PC-9 (cell line): ENCODE measurements around the gene METTL5. TPM values are rescaled to one million over a fixed set of nuclear protein-coding genes. Genes with fewer than 3 reads are reported as not detected.

Experiments
- BruUV-seq: library from RNA; stranded (reverse); fragments of 400-500 nt; replicated peaks from 2 replicates; lab custom pipeline; 2021; lab: Mats Ljungman, UMichigan
- CTCF ChIA-PET: fragments of 300-600 bp; sonication (Branson Sonifier 250); formaldehyde crosslinking; loops from one replicate; lab custom pipeline; 2022; ENCODE audit warnings: antibody characterized with exemption; lab: Charles Lee
- POLR2A ChIA-PET: fragments of 300-600 bp; sonication (Branson Sonifier 250); formaldehyde crosslinking; loops from one replicate; lab custom pipeline; 2022; ENCODE audit warnings: antibody characterized with exemption; ENCODE audit not compliant: unreplicated experiment; lab: Charles Lee
- DNase-seq, 2 experiments: peaks; one replicate each; pipeline versions ENCODE4 v3.0.0 to v3.0.0-alpha.2; 2015 to 2022; ENCODE audit warnings: mixed read lengths in 1 of 2
- H2AFZ ChIP-seq: fragments of 200-600 bp; sonication (generic); 2 replicates; pipeline ENCODE4 v1.8.1; 2017; ENCODE audit warnings: antibody characterized with exemption
- H3F3A ChIP-seq: fragments of 200-600 bp; sonication (generic); 2 replicates; pipeline ENCODE4 v1.8.1; 2017; ENCODE audit warnings: antibody characterized with exemption, mild to moderate bottlenecking, low read depth; ENCODE audit not compliant: insufficient read depth
- H3K27ac ChIP-seq: fragments of 200-600 bp; sonication (generic); 2 replicates; pipeline ENCODE4 v1.6.1; 2016; ENCODE audit warnings: mixed run types
- H3K27me3 ChIP-seq: fragments of 200-600 bp; sonication (generic); 2 replicates; pipeline ENCODE4 v1.6.1; 2016; ENCODE audit warnings: low read depth, mixed run types; ENCODE audit not compliant: insufficient read depth
- H3K36me3 ChIP-seq: fragments of 200-600 bp; sonication (generic); 2 replicates; pipeline ENCODE4 v1.6.1; 2016; ENCODE audit warnings: low read depth, mixed run types
- H3K4me1 ChIP-seq: fragments of 200-600 bp; sonication (generic); replicated peaks from 2 replicates; pipeline ENCODE4 v1.6.1; 2016; ENCODE audit warnings: mixed run types; ENCODE audit not compliant: insufficient read depth
- H3K4me2 ChIP-seq: fragments of 200-600 bp; sonication (generic); 2 replicates; pipeline ENCODE4 v1.6.1; 2017; ENCODE audit warnings: mixed run types
- H3K4me3 ChIP-seq: fragments of 200-600 bp; sonication (generic); 2 replicates; pipeline ENCODE4 v1.6.1; 2016; ENCODE audit warnings: mixed run types
- H3K79me2 ChIP-seq: fragments of 200-600 bp; sonication (generic); 2 replicates; pipeline ENCODE4 v1.6.1; 2017; ENCODE audit warnings: low read depth, mixed run types
- H3K9me2 ChIP-seq: fragments of 200-600 bp; sonication (generic); 2 replicates; pipeline ENCODE4 v1.8.1; 2017; ENCODE audit warnings: mild to moderate bottlenecking; ENCODE audit not compliant: insufficient read depth
- H3K9me3 ChIP-seq: fragments of 200-600 bp; sonication (generic); 2 replicates; pipeline ENCODE4 v1.8.1; 2016; ENCODE audit warnings: low read depth; ENCODE audit not compliant: insufficient read depth
- H4K20me1 ChIP-seq: fragments of 200-600 bp; sonication (generic); 2 replicates; pipeline ENCODE4 v1.8.1; 2017; ENCODE audit not compliant: insufficient read depth
- CTCF ChIP-seq: fragments of 200-600 bp; sonication (generic); conservative IDR thresholded peaks from 2 replicates; pipeline ENCODE4 v1.6.1; 2017; ENCODE audit warnings: mixed run types, antibody characterized with exemption, mild to moderate bottlenecking, moderate library complexity
- EZH2 ChIP-seq: fragments of 200-600 bp; sonication (generic); IDR thresholded peaks from 2 replicates; pipeline ENCODE4 v1.8.0; 2017; ENCODE audit warnings: antibody characterized with exemption, low read depth
- intact Hi-C: fragments of 100-400 bp; cut with micrococcal nuclease; formaldehyde crosslinking; loops from one replicate; pipeline ENCODE4 v1.10.0; 2022; ENCODE audit not compliant: unreplicated experiment
- total RNA-seq: library from RNA; stranded (reverse); gene quantifications from 2 replicates; pipeline ENCODE4 v1.2.3, GENCODE V29; 2021

The METTL5 gene
- total RNA-seq, 1 experiment from 2014 or later, result 51.1 TPM

- peak; percentile 11 to 40 for DNase-seq
- Histone ChIP-seq H3F3A (no peaks in the 10 kb centered on the region), H2AFZ (peak overlapping the region; percentile 60; the same call in 1 of the 2 replicates), H3K36me3 (no peaks in the 10 kb centered on the region), H3K79me2 (peaks cover 60% of the 10 kb centered on the region), H3K4me3 (peak overlapping the region; percentile 64), H3K4me2 (peak overlapping the region; percentile 90), H4K20me1 (peaks cover 11% of the 10 kb centered on the region), H3K27me3 (no peaks in the 10 kb centered on the region), H3K4me1 (peaks cover 10% of the 10 kb centered on the region; the same call in 1 of the 2 replicates), H3K9me2 (no peaks in the 10 kb centered on the region), H3K9me3 (no peaks in the 10 kb centered on the region), H3K27ac (no peak overlapping the region)
- TF ChIP-seq CTCF (no peak), EZH2 (no peak)
- intact Hi-C loops, result no loop called here
- CTCF ChIA-PET, result no interaction called here
- BruUV-seq, result no TSS peak
- POLR2A ChIA-PET, result interaction anchor here (0.5 to 0.7 kb wide), 3 partner anchors 19 to 665 kb away, joined by 3 to 7 read pairs (median 4); no protein-coding TSS in a partner anchor
These were observed 3.6 kb upstream of the METTL5 start for GRCh38 chr2:169828141-169828811.

GRCh38 chr2:169827272-169828140 is 2.8 kb upstream of the METTL5 start, which contains the start of gene UBR3:
Gene UBR3 (plus strand): TSS chr2:169827454. CDS start chr2:169827508, 54 bp downstream.
- Histone ChIP-seq H3K9me3 (no peaks in the 10 kb centered on the region), H3K27me3 (no peaks in the 10 kb centered on the region), H3K4me1 (peaks cover 17% of the 10 kb centered on the region; the same call in 1 of the 2 replicates), H3F3A (no peaks in the 10 kb centered on the region), H3K36me3 (no peaks in the 10 kb centered on the region), H4K20me1 (peaks cover 11% of the 10 kb centered on the region), H3K79me2 (peaks cover 61% of the 10 kb centered on the region), H3K4me2 (peak within 1 kb of the TSS; percentile 90), H3K9me2 (no peaks in the 10 kb centered on the region), H3K27ac (no peak within 1 kb of the TSS), H2AFZ (peak within 1 kb of the TSS; percentile 60; the same call in 1 of the 2 replicates), H3K4me3 (peak within 1 kb of the TSS; percentile 64)
- CTCF ChIA-PET, result no interaction called here
- POLR2A ChIA-PET, result interaction anchor here (0.5 to 0.7 kb wide), 4 partner anchors 19 to 104 kb away, joined by 3 to 5 read pairs (median 3); no protein-coding TSS in a partner anchor
- no TSS peak for BruUV-seq
- TF ChIP-seq EZH2 (no peak), CTCF (no peak)
- intact Hi-C loops, result no loop called here
- DNase-seq, result peak; percentile 60 to 84

- Histone ChIP-seq H3F3A (no peaks in the 10 kb centered on the region), H2AFZ (peak overlapping the region; percentile 86), H3K27me3 (no peaks in the 10 kb centered on the region), H3K4me2 (peak overlapping the region; percentile 93), H3K9me2 (no peaks in the 10 kb centered on the region), H3K4me3 (peak overlapping the region; percentile 57), H3K79me2 (peaks cover 46% of the 10 kb centered on the region), H3K9me3 (no peaks in the 10 kb centered on the region), H4K20me1 (peaks cover 8% of the 10 kb centered on the region), H3K27ac (no peak overlapping the region), H3K36me3 (peaks cover 7% of the 10 kb centered on the region; the same call in 1 of the 2 replicates), H3K4me1 (peaks cover 24% of the 10 kb centered on the region; the same call in 1 of the 2 replicates)
- ChIA-PET POLR2A (interaction anchor here (0.6 kb wide), 1 partner anchor 97 kb away, joined by 11 read pairs; no protein-coding TSS in a partner anchor), CTCF (no interaction called here)
- TSS peak; percentile 55 for BruUV-seq
- intact Hi-C loops, result loop anchor here (2.0 kb wide), 1 partner anchor 25 kb away; the partner anchor contains the start of gene SSB
- DNase-seq, result no peak
- TF ChIP-seq EZH2, result no peak
- TF ChIP-seq CTCF, result no peak
These were observed 721 bp downstream of the METTL5 start for GRCh38 chr2:169823996-169824372.
